NCI-H82 (cell line): ENCODE measurements around the gene IL1F10.

Experiments
- DNase-seq: peaks from one replicate; lab custom pipeline; 2025; lab: John Stamatoyannopoulos, UW

Gene IL1F10

GRCh38 chr2:113112871-113113270 lies 45.1 kb downstream of the IL1F10 start:
- no peak for DNase-seq

- no peak for DNase-seq
Observed at GRCh38 chr2:113113807-113114206, 46.0 kb downstream of the IL1F10 start.

GRCh38 chr2:113114224-113114945 lies 46.6 kb downstream of the IL1F10 start:
- DNase-seq = no peak

GRCh38 chr2:113114996-113115395 lies 47.2 kb downstream of the IL1F10 start:
- DNase-seq = no peak

GRCh38 chr2:113116100-113116958 lies 48.6 kb downstream of the IL1F10 start:
- no peak for DNase-seq

GRCh38 chr2:113117541-113118262 lies 49.9 kb downstream of the IL1F10 start:
- DNase-seq = no peak

GRCh38 chr2:113118263-113118657 lies 50.5 kb downstream of the IL1F10 start:
- no peak for DNase-seq

- no peak for DNase-seq
Observed at GRCh38 chr2:113119111-113119510, 51.3 kb downstream of the IL1F10 start.

GRCh38 chr2:113120861-113121260 lies 53.1 kb downstream of the IL1F10 start:
- no peak for DNase-seq

- no peak for DNase-seq
Observed at GRCh38 chr2:113122364-113122763, 54.6 kb downstream of the IL1F10 start.

- no peak for DNase-seq
Observed at GRCh38 chr2:113123726-113124125, 56.0 kb downstream of the IL1F10 start.

GRCh38 chr2:113124181-113124961 lies 56.6 kb downstream of the IL1F10 start:
- no peak for DNase-seq
